Hepatocyte (in vitro differentiated cells): ENCODE measurements around the gene ITPR2.

Source experiments
- CTCF ChIP-seq: fragments of 200-600 bp; sonication (generic); IDR thresholded peaks from 2 replicates; pipeline ENCODE4 v1.5.1; 2016; ENCODE audit warnings: antibody characterized with exemption, mild to moderate bottlenecking; ENCODE audit not compliant: poor library complexity
- EZH2 ChIP-seq: fragments of 200-600 bp; sonication (generic); IDR thresholded peaks from 2 replicates; pipeline ENCODE4 v1.6.1; 2016; ENCODE audit warnings: antibody characterized with exemption, mild to moderate bottlenecking, borderline replicate concordance
- EZH2phosphoT487 ChIP-seq: fragments of 200-600 bp; sonication (generic); IDR thresholded peaks from one replicate; pipeline ENCODE4 v1.6.1; 2018; ENCODE audit warnings: antibody characterized with exemption, mild to moderate bottlenecking, low read depth, moderate library complexity; ENCODE audit not compliant: unreplicated experiment, severe bottlenecking

GRCh38 chr12:26689281-26689841 is 143.6 kb downstream of the ITPR2 start:
- TF ChIP-seq CTCF (no peak), EZH2 (no peak), EZH2phosphoT487 (no peak)
